NT2/D1 (cell line): ENCODE measurements around the gene PDGFC.

Experiments
- DNase-seq: peaks from one replicate; pipeline ENCODE4 v3.0.0-alpha.2; 2011; ENCODE audit warnings: low read depth, low spot score
- H3K27me3 ChIP-seq: 2 replicates; pipeline ENCODE4 v1.6.0; 2011; ENCODE audit warnings: mild to moderate bottlenecking; ENCODE audit not compliant: insufficient read length, insufficient read depth
- H3K36me3 ChIP-seq: 2 replicates; pipeline ENCODE4 v1.6.1; 2011; ENCODE audit warnings: mild to moderate bottlenecking, low read length, mixed read lengths; ENCODE audit not compliant: insufficient read depth, insufficient read length
- H3K4me1 ChIP-seq: 2 replicates; pipeline ENCODE4 v1.5.1; 2011; ENCODE audit not compliant: insufficient read depth, insufficient read length
- H3K4me3 ChIP-seq: 2 replicates; pipeline ENCODE4 v1.5.1; 2011; ENCODE audit warnings: low read depth; ENCODE audit not compliant: insufficient read length
- H3K9ac ChIP-seq: 2 replicates; pipeline ENCODE4 v1.6.0; 2011; ENCODE audit warnings: low read depth; ENCODE audit not compliant: insufficient read length
- H3K9me3 ChIP-seq: 2 replicates; pipeline ENCODE4 v1.5.1; 2011; ENCODE audit warnings: mild to moderate bottlenecking, low read length; ENCODE audit not compliant: insufficient read depth
- SUZ12 ChIP-seq: IDR thresholded peaks from 2 replicates; pipeline ENCODE4 v1.6.1; 2011; ENCODE audit not compliant: insufficient read length, insufficient read depth; ENCODE audit errors: extremely low read depth
- YY1 ChIP-seq: IDR thresholded peaks from 2 replicates; pipeline ENCODE4 v1.6.1; 2011; ENCODE audit not compliant: insufficient read length, insufficient read depth
- ZNF274 ChIP-seq: IDR thresholded peaks from 2 replicates; pipeline ENCODE4 v1.6.1; 2011; ENCODE audit warnings: mild to moderate bottlenecking, low read depth, low read length

The PDGFC gene

DNA sequence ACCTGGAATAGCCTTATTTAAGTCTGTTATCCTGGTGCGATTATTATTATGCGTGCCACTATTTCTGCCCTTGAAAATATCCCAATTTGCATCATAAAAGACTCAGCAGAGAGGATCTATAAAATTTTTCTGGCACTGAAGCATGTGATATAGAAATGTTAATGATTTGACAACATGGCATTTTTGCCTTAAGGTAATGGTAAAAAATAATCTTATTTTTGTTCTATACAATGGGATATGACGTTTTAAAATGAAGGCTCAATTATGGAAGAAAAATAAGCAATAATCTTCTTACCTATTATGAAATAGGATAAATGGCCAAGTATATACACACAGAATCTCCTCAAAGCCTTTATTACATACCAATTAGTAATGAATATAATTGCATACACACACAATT is 113.5 kb downstream of the PDGFC start:
- Histone ChIP-seq H3K27me3 (no peaks in the 10 kb centered on the region), H3K4me1 (no peaks in the 10 kb centered on the region), H3K9me3 (no peaks in the 10 kb centered on the region), H3K4me3 (no peak overlapping the region), H3K36me3 (no peaks in the 10 kb centered on the region), H3K9ac (no peak overlapping the region)
- DNase-seq = no peak
- no peak for TF ChIP-seq YY1
- TF ChIP-seq ZNF274 = no peak
- TF ChIP-seq SUZ12 = no peak

DNA sequence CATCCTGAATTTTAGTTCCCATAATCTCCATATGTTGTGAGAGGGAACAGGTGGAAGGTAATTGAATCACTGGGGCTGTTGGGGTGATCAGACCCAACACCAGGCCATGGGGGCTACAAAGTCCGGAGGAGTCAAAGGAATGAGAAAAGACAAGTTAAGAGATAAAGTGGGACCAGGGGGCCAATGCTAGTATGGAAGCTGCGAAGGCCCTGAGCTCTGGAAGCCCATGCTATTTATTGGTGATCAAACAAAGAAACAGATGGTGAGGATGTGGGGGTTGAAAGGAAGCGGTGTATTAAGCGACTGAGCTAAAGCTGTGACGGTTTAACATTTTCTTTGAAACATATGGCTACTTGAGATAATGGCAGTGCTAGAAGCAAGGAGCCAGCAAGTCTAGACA is 132.8 kb downstream of the PDGFC start:
- no peak for DNase-seq
- H3K9ac ChIP-seq = no peak overlapping the region
- H3K9me3 ChIP-seq = peaks cover 36% of the 10 kb centered on the region
- no peak overlapping the region for H3K4me3 ChIP-seq
- no peaks in the 10 kb centered on the region for H3K4me1 ChIP-seq
- no peaks in the 10 kb centered on the region for H3K27me3 ChIP-seq
- TF ChIP-seq SUZ12 (no peak), ZNF274 (no peak), YY1 (no peak)
- no peaks in the 10 kb centered on the region for H3K36me3 ChIP-seq

DNA sequence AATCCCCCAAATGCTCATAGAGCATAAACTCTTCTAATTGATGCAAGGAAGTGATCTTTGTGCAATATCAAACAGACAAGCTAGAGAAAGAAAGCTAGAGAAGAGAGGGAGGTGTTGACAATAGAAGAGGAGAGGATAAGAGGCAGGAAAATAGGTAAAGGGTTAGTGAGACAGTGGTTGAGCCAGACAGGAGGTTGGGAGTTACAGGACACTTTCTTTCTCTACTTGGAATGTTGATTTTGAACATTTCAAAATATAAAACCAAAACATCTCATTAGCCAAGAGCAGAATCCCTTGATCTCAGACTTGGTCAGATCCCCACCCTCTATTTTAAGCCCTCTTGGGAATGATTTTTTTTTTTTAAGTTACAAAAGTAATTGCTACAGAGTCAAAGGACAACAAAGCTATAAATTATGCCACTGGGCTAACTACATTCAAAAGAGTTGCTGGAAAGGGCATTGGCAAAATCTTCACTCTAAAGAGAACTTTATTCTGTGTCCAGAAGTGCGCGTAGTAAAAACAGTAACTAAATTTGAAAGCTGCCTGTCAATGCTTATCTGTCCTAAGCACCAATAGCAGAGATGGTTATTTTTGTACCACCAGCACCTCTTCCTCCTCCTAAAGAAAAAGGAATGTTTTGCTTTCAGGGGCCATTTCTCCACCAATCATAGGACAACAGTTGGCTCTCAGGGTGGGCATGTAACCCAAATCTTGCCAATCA is 133.8 kb downstream of the PDGFC start:
- H3K36me3 ChIP-seq = no peaks in the 10 kb centered on the region
- no peaks in the 10 kb centered on the region for H3K27me3 ChIP-seq
- TF ChIP-seq SUZ12 (no peak), YY1 (no peak), ZNF274 (no peak)
- H3K4me3 ChIP-seq = no peak overlapping the region
- no peak for DNase-seq
- no peaks in the 10 kb centered on the region for H3K4me1 ChIP-seq
- peaks cover 36% of the 10 kb centered on the region for H3K9me3 ChIP-seq
- H3K9ac ChIP-seq = no peak overlapping the region

DNA sequence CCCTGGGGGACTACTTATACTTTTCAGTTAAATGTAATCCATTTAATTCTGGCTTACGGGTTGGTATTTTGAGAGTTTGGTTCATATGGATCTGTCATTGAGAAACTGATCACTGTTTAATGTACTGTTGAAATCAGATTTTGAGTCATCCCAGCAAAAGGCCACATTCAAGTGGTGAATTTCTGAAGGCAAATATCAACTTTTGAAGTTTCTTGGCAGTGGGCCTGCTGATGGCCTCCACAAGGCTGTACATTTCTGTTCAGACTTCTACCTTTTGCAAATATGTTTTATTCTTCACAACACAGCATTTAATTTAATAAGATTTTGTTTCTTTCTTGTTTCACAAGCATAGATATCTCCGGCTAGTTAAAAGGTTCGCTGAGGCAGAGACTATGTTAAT is 138.7 kb downstream of the PDGFC start:
- no peaks in the 10 kb centered on the region for H3K4me1 ChIP-seq
- peaks cover 1% of the 10 kb centered on the region; the same call in 1 of the 2 replicates for H3K9me3 ChIP-seq
- H3K27me3 ChIP-seq = no peaks in the 10 kb centered on the region
- H3K9ac ChIP-seq = no peak overlapping the region
- DNase-seq = no peak
- no peaks in the 10 kb centered on the region for H3K36me3 ChIP-seq
- H3K4me3 ChIP-seq = no peak overlapping the region
- TF ChIP-seq ZNF274 = no peak
- no peak for TF ChIP-seq SUZ12
- no peak for TF ChIP-seq YY1

DNA sequence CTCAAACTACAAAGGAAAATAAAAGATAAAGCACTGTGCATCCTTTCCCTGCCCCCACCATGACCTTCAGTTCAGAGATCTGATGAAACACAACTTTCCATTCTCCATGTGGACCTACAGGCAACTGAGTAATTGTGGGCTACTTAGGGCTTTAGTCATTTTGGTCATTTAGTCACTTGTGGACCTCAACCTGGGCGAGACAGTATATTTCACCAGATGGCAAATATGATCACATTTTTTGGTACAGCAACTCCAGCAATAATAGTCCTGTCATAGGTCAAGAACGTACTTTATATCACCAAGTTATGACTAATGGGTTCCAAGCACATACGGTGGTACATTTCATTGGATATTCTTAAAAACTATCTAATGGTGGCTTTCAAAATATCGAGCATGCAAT is 141.2 kb downstream of the PDGFC start:
- H3K4me1 ChIP-seq = no peaks in the 10 kb centered on the region
- H3K27me3 ChIP-seq = no peaks in the 10 kb centered on the region
- TF ChIP-seq ZNF274 (no peak), YY1 (no peak), SUZ12 (no peak)
- no peaks in the 10 kb centered on the region for H3K36me3 ChIP-seq
- no peaks in the 10 kb centered on the region for H3K9me3 ChIP-seq
- H3K4me3 ChIP-seq = no peak overlapping the region
- no peak overlapping the region for H3K9ac ChIP-seq
- no peak for DNase-seq

DNA sequence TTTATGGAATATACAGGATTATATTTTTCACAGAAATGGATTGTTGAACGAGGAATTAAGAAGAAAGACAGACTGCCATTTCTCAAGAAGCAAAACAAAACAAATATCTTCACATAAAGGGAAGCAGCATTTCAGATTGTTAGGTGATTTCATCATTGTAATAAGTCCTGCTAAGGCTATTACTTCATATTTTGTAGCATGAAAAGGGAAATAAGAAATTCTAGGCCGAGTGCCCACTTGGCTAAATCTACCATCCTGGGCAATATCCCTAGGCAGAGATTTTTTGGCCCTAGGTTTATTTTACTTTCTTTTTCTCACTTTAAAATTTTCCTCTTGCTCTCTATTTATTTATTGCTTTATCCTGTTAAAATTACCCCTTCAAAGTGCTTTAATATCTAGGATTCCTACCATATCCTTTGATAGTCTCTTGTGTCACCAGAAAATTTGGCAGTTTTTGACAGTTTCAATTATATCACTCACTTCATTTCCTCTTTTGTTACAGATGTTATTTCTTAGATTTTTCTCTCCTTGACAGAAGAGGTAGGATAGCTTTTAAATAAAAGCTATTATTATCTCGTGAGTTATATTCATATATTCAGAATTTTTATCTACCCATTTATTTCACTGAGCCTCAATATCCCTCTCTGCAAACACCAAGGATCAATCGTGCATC is 142.3 kb downstream of the PDGFC start:
- Histone ChIP-seq H3K4me1 (no peaks in the 10 kb centered on the region), H3K36me3 (no peaks in the 10 kb centered on the region), H3K9me3 (no peaks in the 10 kb centered on the region), H3K27me3 (no peaks in the 10 kb centered on the region), H3K9ac (no peak overlapping the region), H3K4me3 (no peak overlapping the region)
- DNase-seq = no peak
- no peak for TF ChIP-seq SUZ12
- TF ChIP-seq ZNF274 = no peak
- no peak for TF ChIP-seq YY1

DNA sequence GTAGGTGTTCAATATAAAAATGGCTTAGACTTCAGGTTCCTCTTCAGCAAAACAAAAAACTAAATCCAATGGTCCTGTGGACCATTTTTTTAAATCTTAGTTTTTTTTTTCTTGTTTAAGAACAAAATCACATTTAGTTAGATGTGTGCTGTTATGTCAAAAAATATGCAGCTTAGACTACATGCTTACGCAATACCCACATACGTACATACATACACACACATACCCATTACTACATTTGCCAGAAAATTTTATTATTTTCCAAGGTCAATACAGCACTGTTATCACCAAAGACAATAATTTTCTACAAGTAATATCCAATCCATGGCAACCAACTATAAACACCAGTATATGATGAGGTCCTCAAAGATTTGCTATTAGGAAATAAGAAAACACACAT is 144.1 kb downstream of the PDGFC start:
- DNase-seq = no peak
- TF ChIP-seq ZNF274 = no peak
- TF ChIP-seq SUZ12 = no peak
- TF ChIP-seq YY1 = no peak
- H3K36me3 ChIP-seq = no peaks in the 10 kb centered on the region
- no peak overlapping the region for H3K4me3 ChIP-seq
- H3K9ac ChIP-seq = no peak overlapping the region
- no peaks in the 10 kb centered on the region for H3K9me3 ChIP-seq
- no peaks in the 10 kb centered on the region for H3K4me1 ChIP-seq
- H3K27me3 ChIP-seq = no peaks in the 10 kb centered on the region
